ENCODE results near the gene GSDME.

The GSDME gene

GRCh38 chr7:24656608-24657007, 100.7 kb downstream of the GSDME start:
- DNase-seq (ENCODE audit: low read depth, low spot score): no peak

GRCh38 chr7:24654305-24654704, 103.0 kb downstream of the GSDME start:
- no peak for DNase-seq (ENCODE audit: low read depth, low spot score)

- no peak for DNase-seq (ENCODE audit: low read depth, low spot score)
Observed at GRCh38 chr7:24653316-24654085, 103.8 kb downstream of the GSDME start.

GRCh38 chr7:24652251-24652939, 104.9 kb downstream of the GSDME start:
- no peak for DNase-seq (ENCODE audit: low read depth, low spot score)

All from iPS DF 19.7 (cell line).